ENCODE measurements around the gene OSBPL7. TPM values are rescaled to one million over a fixed set of nuclear protein-coding genes. Genes with fewer than 3 reads are reported as not detected.

OSBPL7 gene, protein sequence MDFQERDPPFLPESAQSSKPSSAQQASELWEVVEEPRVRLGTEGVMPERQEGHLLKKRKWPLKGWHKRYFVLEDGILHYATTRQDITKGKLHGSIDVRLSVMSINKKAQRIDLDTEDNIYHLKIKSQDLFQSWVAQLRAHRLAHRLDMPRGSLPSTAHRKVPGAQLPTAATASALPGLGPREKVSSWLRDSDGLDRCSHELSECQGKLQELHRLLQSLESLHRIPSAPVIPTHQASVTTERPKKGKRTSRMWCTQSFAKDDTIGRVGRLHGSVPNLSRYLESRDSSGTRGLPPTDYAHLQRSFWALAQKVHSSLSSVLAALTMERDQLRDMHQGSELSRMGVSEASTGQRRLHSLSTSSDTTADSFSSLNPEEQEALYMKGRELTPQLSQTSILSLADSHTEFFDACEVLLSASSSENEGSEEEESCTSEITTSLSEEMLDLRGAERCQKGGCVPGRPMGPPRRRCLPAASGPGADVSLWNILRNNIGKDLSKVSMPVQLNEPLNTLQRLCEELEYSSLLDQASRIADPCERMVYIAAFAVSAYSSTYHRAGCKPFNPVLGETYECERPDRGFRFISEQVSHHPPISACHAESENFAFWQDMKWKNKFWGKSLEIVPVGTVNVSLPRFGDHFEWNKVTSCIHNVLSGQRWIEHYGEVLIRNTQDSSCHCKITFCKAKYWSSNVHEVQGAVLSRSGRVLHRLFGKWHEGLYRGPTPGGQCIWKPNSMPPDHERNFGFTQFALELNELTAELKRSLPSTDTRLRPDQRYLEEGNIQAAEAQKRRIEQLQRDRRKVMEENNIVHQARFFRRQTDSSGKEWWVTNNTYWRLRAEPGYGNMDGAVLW
- total RNA-seq = 26.7 and 29.1 TPM in 2 replicates
- 16.2 and 19.2 TPM in 2 replicates for polyA plus RNA-seq
- polyA plus RNA-seq (2011; cell fraction: cytosol; rRNA removed) = 6.3 and 9.4 TPM in 2 replicates
- polyA plus RNA-seq (2011; cell fraction: nucleus; rRNA removed) = 114 and 121 TPM in 2 replicates
- polyA plus RNA-seq (2012) = 14.8 and 18.8 TPM in 2 replicates
- 16.9 and 17.6 TPM in 2 replicates for polyA minus RNA-seq
- 3.6 TPM for polyA minus RNA-seq (2011; cell fraction: cytosol; rRNA and poly(A)+ RNA removed)
- 25.0 and 35.9 TPM in 2 replicates for polyA minus RNA-seq (2011; cell fraction: nucleus; rRNA and poly(A)+ RNA removed)
- percentile 49 among the genes with signal in this experiment for Bru-seq, nascent RNA
- percentile 69 among the genes with signal in this experiment for BruChase-seq, experiment 1, labeled RNA remaining after a 6-hour chase
- percentile 73 among the genes with signal in this experiment for BruChase-seq, experiment 2, labeled RNA remaining after a 2-hour chase
- long read RNA-seq, transcript OSBPL7-201 (23 exons, 3,640 nt) = major isoform, 6 of 16 reads
- long read RNA-seq, partial matches to known transcripts = 7 of 16 reads
- long read RNA-seq, other reads (novel, unspliced or antisense) = 3 of 16 reads

DNA sequence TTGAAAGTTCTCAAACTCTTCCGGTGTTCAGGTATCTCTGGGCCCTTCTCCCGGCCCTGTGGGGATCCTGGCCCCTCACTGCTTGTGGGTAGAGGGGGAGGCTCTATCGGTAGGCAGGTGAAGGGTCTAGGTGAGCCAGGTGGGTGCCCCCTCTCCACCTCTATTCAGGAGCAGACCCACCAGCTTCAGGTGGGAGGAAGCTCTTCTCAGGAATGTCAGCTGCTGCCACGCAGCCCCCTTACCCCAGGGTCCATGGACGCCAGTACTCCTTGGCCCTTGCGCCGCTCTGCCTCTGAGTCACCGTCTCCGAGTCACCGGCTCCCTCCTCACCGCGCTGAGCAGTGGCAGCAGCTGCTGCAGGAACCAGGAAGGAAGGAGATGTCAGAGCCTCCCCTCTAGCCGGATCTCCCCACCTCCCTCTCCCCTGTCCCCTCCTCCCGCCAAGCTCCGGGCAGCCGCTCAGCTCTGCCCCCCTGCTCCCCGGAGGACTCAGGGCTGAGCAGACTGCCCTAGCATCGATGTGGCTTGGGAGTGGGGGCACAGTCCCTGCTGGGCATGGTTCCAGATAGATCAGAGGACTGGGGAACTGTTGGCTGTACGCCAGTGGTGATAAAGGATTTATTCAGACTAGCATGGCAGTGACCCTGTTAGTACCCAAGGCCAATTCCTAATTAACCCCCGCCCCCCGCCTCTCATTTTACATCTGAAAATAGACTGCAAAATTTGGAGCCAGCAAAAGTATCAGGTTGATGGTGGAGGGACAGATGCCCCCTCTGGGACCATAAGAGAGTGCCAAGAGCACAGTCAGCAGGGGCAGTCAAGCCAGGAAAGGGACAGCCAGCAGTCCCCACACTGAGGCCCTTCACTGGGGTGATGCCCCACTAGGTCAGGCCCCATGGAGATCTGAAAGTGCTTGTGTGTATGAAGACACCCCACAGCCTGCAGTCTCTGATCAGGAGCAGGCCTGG, at the start of gene OSBPL7:
Gene OSBPL7 (minus strand): TSS at position 371 of the 968 bp plus-strand sequence. CDS start 1,516 bp downstream, outside the sequence.
- Histone ChIP-seq H3K4me1 (ENCODE audit: control insufficient read depth, extremely low read depth, insufficient read depth, low read length) (peaks cover 17% of the 10 kb centered on the region), H3K79me2 (ENCODE audit: control insufficient read depth, insufficient read depth, low read length) (peaks cover 9% of the 10 kb centered on the region), H3K4me2 (ENCODE audit: insufficient read depth, low read length) (peak within 1 kb of the TSS; percentile 60), H3K9ac (replicated peaks; ENCODE audit: extremely low read depth, insufficient read depth, low read length) (peak within 1 kb of the TSS; percentile 48), H3K4me3 (replicated peaks in 1 of 3; ENCODE audit: insufficient read depth in 1 of 3, low read depth in 1 of 3, low read length in 3 of 3) (peak within 1 kb of the TSS; percentile 40 to 72 (median 47)), H3K36me3 (ENCODE audit: control insufficient read depth in 2 of 2, extremely low read depth in 1 of 2, insufficient read depth in 2 of 2, low read length in 2 of 2) (peaks cover 7 to 30% of the 10 kb centered on the region in 2 experiments), H3K27ac (ENCODE audit: insufficient read depth, low read depth, low read length) (peak within 1 kb of the TSS; percentile 48), H3K9me3 (replicated peaks; ENCODE audit: control insufficient read depth, insufficient read depth, low read length) (no peaks in the 10 kb centered on the region), H2AFZ (ENCODE audit: low read depth, low read length) (peak within 1 kb of the TSS; percentile 5), H4K20me1 (replicated peaks; ENCODE audit: control insufficient read depth, extremely low read depth, insufficient read depth, low read length) (no peaks in the 10 kb centered on the region), H3K9me1 (replicated peaks; ENCODE audit: control insufficient read depth, extremely low read depth, insufficient read depth, low read length) (no peaks in the 10 kb centered on the region), H3K27me3 (ENCODE audit: control insufficient read depth in 2 of 2, insufficient read depth in 2 of 2, low read length in 2 of 2) (no peaks in the 10 kb centered on the region)
- peak; percentile 99 for FAIRE-seq
- dilution Hi-C loops (cut with MboI; ENCODE audit: extremely low pct_ligation_motif_present, low sequenced_read_pairs) = no loop called here
- no peak for TF ChIP-seq EZH2 (IDR thresholded peaks at IDR 0.05; ENCODE audit: borderline replicate concordance, low read depth, low read length, severe bottlenecking)
- TF ChIP-seq MYC (IDR thresholded peaks at IDR 0.05; ENCODE audit: low read depth, low read length) = no peak
- TF ChIP-seq GATA2 (IDR thresholded peaks at IDR 0.05; ENCODE audit: insufficient read depth, insufficient read length, low read depth, low read length) = no peak
- peak; percentile 93 for TF ChIP-seq POLR2AphosphoS5 (IDR thresholded peaks at IDR 0.05; ENCODE audit: insufficient read depth, low read depth, low read length)
- TF ChIP-seq POLR2A (IDR thresholded peaks at IDR 0.05; ENCODE audit: low read depth, low read length) = peak; percentile 83
- TF ChIP-seq, protein P1, sequence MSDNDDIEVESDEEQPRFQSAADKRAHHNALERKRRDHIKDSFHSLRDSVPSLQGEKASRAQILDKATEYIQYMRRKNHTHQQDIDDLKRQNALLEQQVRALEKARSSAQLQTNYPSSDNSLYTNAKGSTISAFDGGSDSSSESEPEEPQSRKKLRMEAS (IDR thresholded peaks at IDR 0.05; ENCODE audit: insufficient read depth, insufficient read length) = peak; percentile 12
- TF ChIP-seq, protein P2, sequence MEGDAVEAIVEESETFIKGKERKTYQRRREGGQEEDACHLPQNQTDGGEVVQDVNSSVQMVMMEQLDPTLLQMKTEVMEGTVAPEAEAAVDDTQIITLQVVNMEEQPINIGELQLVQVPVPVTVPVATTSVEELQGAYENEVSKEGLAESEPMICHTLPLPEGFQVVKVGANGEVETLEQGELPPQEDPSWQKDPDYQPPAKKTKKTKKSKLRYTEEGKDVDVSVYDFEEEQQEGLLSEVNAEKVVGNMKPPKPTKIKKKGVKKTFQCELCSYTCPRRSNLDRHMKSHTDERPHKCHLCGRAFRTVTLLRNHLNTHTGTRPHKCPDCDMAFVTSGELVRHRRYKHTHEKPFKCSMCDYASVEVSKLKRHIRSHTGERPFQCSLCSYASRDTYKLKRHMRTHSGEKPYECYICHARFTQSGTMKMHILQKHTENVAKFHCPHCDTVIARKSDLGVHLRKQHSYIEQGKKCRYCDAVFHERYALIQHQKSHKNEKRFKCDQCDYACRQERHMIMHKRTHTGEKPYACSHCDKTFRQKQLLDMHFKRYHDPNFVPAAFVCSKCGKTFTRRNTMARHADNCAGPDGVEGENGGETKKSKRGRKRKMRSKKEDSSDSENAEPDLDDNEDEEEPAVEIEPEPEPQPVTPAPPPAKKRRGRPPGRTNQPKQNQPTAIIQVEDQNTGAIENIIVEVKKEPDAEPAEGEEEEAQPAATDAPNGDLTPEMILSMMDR (IDR thresholded peaks at IDR 0.05; ENCODE audit: extremely low read depth in 1 of 2, insufficient read depth in 1 of 2, low read depth in 1 of 2, low read length in 2 of 2) = peak; percentile 13 to 18
- TF ChIP-seq JUN (IDR thresholded peaks at IDR 0.05; ENCODE audit: borderline replicate concordance, insufficient read depth, insufficient read length, low read depth) = peak; percentile 58
- peak; percentile 81 for TF ChIP-seq FOS (IDR thresholded peaks at IDR 0.05; ENCODE audit: borderline replicate concordance, insufficient read depth, low read length)
- no TSS peak for BruUV-seq (replicated peaks)
- peak; percentile 94 for DNase-seq (ENCODE audit: low read depth, low spot score)
- ChIA-PET POLR2A (interaction anchor here (0.6 to 1.6 kb wide), 2 partner anchors 10 to 754 kb away, joined by 5 to 8 read pairs; partner anchors contain the start of genes LRRC46 and MRPL10), CTCF (interaction anchor here (0.6 to 2.1 kb wide), 5 partner anchors 10 to 68 kb away, joined by 3 to 22 read pairs (median 4); partner anchors contain the start of genes LRRC46, MRPL10 and SP6)
- intact Hi-C loops (cut with micrococcal nuclease) = loop anchor here (1.0 kb wide), 2 partner anchors 10 to 45 kb away; partner anchors contain the start of genes LRRC46 and MRPL10
